ENCODE data around the gene OPA3. TPM values are rescaled to one million over a fixed set of nuclear protein-coding genes. Genes with fewer than 3 reads are reported as not detected.

The OPA3 gene
- total RNA-seq, 3 donors from 2014 or later: 6.6 to 11.4 (median 7.2) TPM

- DNase-seq (ENCODE audit: low spot score in 2 of 2): no peak
- Histone ChIP-seq H3K9me3 (no peaks in the 10 kb centered on the region), H3K4me3 (no peak overlapping the region), H3K4me1 (no peaks in the 10 kb centered on the region), H3K27me3 (no peaks in the 10 kb centered on the region), H3K27ac (no peak overlapping the region), H3K36me3 (no peaks in the 10 kb centered on the region)
- intact Hi-C loops (cut with DNase I; ENCODE audit: low total_unique reads): no loop called here
- TF ChIP-seq CTCF (IDR thresholded peaks at IDR 0.05) (no peak), POLR2A (IDR thresholded peaks at IDR 0.05) (no peak), POLR2AphosphoS5 (IDR thresholded peaks at IDR 0.05) (no peak)
These were observed 17.0 kb downstream of the OPA3 start for GRCh38 chr19:45567609-45568008.

GRCh38 chr19:45564131-45564780, 20.3 kb downstream of the OPA3 start:
- no peak for TF ChIP-seq CTCF (IDR thresholded peaks at IDR 0.05)
- TF ChIP-seq POLR2AphosphoS5 (IDR thresholded peaks at IDR 0.05): no peak
- no peak for TF ChIP-seq POLR2A (IDR thresholded peaks at IDR 0.05)
- DNase-seq (ENCODE audit: low spot score in 2 of 2): no peak
- H3K36me3 ChIP-seq: no peaks in the 10 kb centered on the region
- no peaks in the 10 kb centered on the region for H3K9me3 ChIP-seq
- H3K27me3 ChIP-seq: no peaks in the 10 kb centered on the region
- H3K4me1 ChIP-seq: no peaks in the 10 kb centered on the region
- H3K4me3 ChIP-seq: no peak overlapping the region
- intact Hi-C loops (cut with DNase I; ENCODE audit: low total_unique reads): no loop called here
- H3K27ac ChIP-seq: no peak overlapping the region

GRCh38 chr19:45560686-45561085, 23.9 kb downstream of the OPA3 start:
- Histone ChIP-seq H3K4me1 (no peaks in the 10 kb centered on the region), H3K27ac (no peak overlapping the region), H3K36me3 (no peaks in the 10 kb centered on the region), H3K4me3 (no peak overlapping the region), H3K9me3 (no peaks in the 10 kb centered on the region), H3K27me3 (no peaks in the 10 kb centered on the region)
- no peak for TF ChIP-seq POLR2AphosphoS5 (IDR thresholded peaks at IDR 0.05)
- no peak for TF ChIP-seq CTCF (IDR thresholded peaks at IDR 0.05)
- TF ChIP-seq POLR2A (IDR thresholded peaks at IDR 0.05): no peak
- DNase-seq (ENCODE audit: low spot score in 2 of 2): no peak
- intact Hi-C loops (cut with DNase I; ENCODE audit: low total_unique reads): no loop called here

GRCh38 chr19:45560038-45560437, 24.6 kb downstream of the OPA3 start:
- no peak for DNase-seq (ENCODE audit: low spot score in 2 of 2)
- H3K36me3 ChIP-seq: no peaks in the 10 kb centered on the region
- H3K27ac ChIP-seq: no peak overlapping the region
- H3K4me3 ChIP-seq: no peak overlapping the region
- no peaks in the 10 kb centered on the region for H3K4me1 ChIP-seq
- H3K27me3 ChIP-seq: no peaks in the 10 kb centered on the region
- intact Hi-C loops (cut with DNase I; ENCODE audit: low total_unique reads): no loop called here
- H3K9me3 ChIP-seq: no peaks in the 10 kb centered on the region
- no peak for TF ChIP-seq CTCF (IDR thresholded peaks at IDR 0.05)
- no peak for TF ChIP-seq POLR2A (IDR thresholded peaks at IDR 0.05)
- no peak for TF ChIP-seq POLR2AphosphoS5 (IDR thresholded peaks at IDR 0.05)

GRCh38 chr19:45558399-45558878, 26.2 kb downstream of the OPA3 start:
- intact Hi-C loops (cut with DNase I; ENCODE audit: low total_unique reads): no loop called here
- H3K4me1 ChIP-seq: no peaks in the 10 kb centered on the region
- no peaks in the 10 kb centered on the region for H3K9me3 ChIP-seq
- no peaks in the 10 kb centered on the region for H3K27me3 ChIP-seq
- H3K27ac ChIP-seq: no peak overlapping the region
- H3K4me3 ChIP-seq: no peak overlapping the region
- no peak for DNase-seq (ENCODE audit: low spot score in 2 of 2)
- TF ChIP-seq CTCF (IDR thresholded peaks at IDR 0.05): peak; percentile 36 to 62 (median 49)
- TF ChIP-seq POLR2A (IDR thresholded peaks at IDR 0.05): no peak
- H3K36me3 ChIP-seq: no peaks in the 10 kb centered on the region
